HEK293T (cell line): ENCODE results near the gene FAM24B.

ENCODE experiments used
- BHLHE40 ChIP-seq: fragments of 450-650 bp; IDR thresholded peaks from 2 replicates; pipeline ENCODE4 v1.6.1; 2016; ENCODE audit warnings: mild to moderate bottlenecking, moderate library complexity, borderline replicate concordance
- CTBP1 ChIP-seq: fragments of 450-650 bp; IDR thresholded peaks from 2 replicates; pipeline ENCODE4 v1.6.1; 2016; ENCODE audit warnings: borderline replicate concordance
- FOXK2 ChIP-seq: fragments of 450-650 bp; IDR thresholded peaks from 2 replicates; pipeline ENCODE4 v1.6.1; 2016; ENCODE audit warnings: mild to moderate bottlenecking
- FOXM1 ChIP-seq: fragments of 450-650 bp; IDR thresholded peaks from 2 replicates; pipeline ENCODE4 v1.6.1; 2017; ENCODE audit warnings: mild to moderate bottlenecking, borderline replicate concordance
- NFRKB ChIP-seq: fragments of 450-650 bp; IDR thresholded peaks from 2 replicates; pipeline ENCODE4 v1.6.1; 2016; ENCODE audit warnings: mild to moderate bottlenecking, moderate library complexity
- PKNOX1 ChIP-seq: fragments of 450-650 bp; IDR thresholded peaks from 2 replicates; pipeline ENCODE4 v1.6.1; 2016
- SP1 ChIP-seq: fragments of 450-650 bp; IDR thresholded peaks from 2 replicates; pipeline ENCODE4 v1.6.1; 2017
- SUZ12 ChIP-seq: fragments of 450-650 bp; IDR thresholded peaks from 2 replicates; pipeline ENCODE4 v1.6.1; 2016; ENCODE audit warnings: mild to moderate bottlenecking

GRCh38 chr10:122814493-122814892, 64.9 kb downstream of the FAM24B start:
- TF ChIP-seq FOXM1 (no peak), NFRKB (no peak), CTBP1 (no peak), SUZ12 (no peak), SP1 (no peak), FOXK2 (no peak), BHLHE40 (no peak), PKNOX1 (no peak)
